K562 (cell line): ENCODE data around the gene IFIT5. TPM values are rescaled to one million over a fixed set of nuclear protein-coding genes. Genes with fewer than 3 reads are reported as not detected.
"Not testable (repeated sequence)": the region's sequence is repeated elsewhere in the genome, so short reads cannot be mapped to it uniquely, and the experiment has no call there.

Experiments used
- ATAC-seq: fragments of 200-7000 bp; cut with Tn5 transposase; 3 replicates; pipeline ENCODE4 v1.9.1; 2020; ENCODE audit warnings: moderate library complexity
- BruUV-seq: library from RNA; stranded (reverse); fragments of 400-500 nt; replicated peaks from 2 replicates; lab custom pipeline; 2021; lab: Mats Ljungman, UMichigan
- CTCF ChIA-PET: fragments of 300-600 bp; formaldehyde crosslinking; extraction: SDS; loops from one replicate; lab custom pipeline; 2021; ENCODE audit warnings: low intra/inter-chr PET ratio; lab: Yijun Ruan, JAX
- POLR2A ChIA-PET: fragments of 300-600, 350-650 bp; sonication (Branson Sonifier 250); formaldehyde crosslinking; extraction: SDS; loops from one replicate; lab custom pipeline; 2021; ENCODE audit warnings: antibody characterized with exemption, inconsistent platforms; lab: Yijun Ruan, JAX
- DNase-seq, 4 experiments: peaks; one replicate each; pipeline versions ENCODE4 v3.0.0 to v3.0.0-alpha.2; 2011 to 2018; ENCODE audit warnings: low spot score in 3 of 4, mixed read lengths in 3 of 4; ENCODE audit errors: extremely low read depth in 1 of 4
- FAIRE-seq: peaks from 2 replicates; lab custom pipeline; 2011; peaks lifted over from hg19 to GRCh38; lab: Jason Lieb, UNC
- H2AFZ ChIP-seq: 2 replicates; pipeline ENCODE4 v1.6.0; 2011; ENCODE audit warnings: low read depth, low read length, control low read depth, inconsistent platforms
- H3K27ac ChIP-seq: fragments of 200-600 bp; 3 replicates; pipeline ENCODE4 v1.8.0; 2011; ENCODE audit warnings: low read depth, mild to moderate bottlenecking, control low read depth, inconsistent platforms, low read length, moderate library complexity, mixed read lengths; ENCODE audit errors: extremely low read depth
- H3K27me3 ChIP-seq, 2 experiments: fragments of 300-600 bp in 1 of 2; 2 replicates in 1 of 2; 3 replicates in 1 of 2; pipeline versions ENCODE4 v1.6.0 to v1.8.0; 2011; ENCODE audit warnings: inconsistent platforms in 2 of 2, low read length in 2 of 2, mild to moderate bottlenecking in 1 of 2, mixed read lengths in 1 of 2, moderate library complexity in 1 of 2; ENCODE audit not compliant: control insufficient read depth in 2 of 2, insufficient read depth in 2 of 2
- H3K36me3 ChIP-seq: fragments of 300-600 bp; 3 replicates; pipeline ENCODE4 v1.8.0; 2011; ENCODE audit warnings: mild to moderate bottlenecking, low read length, inconsistent platforms; ENCODE audit not compliant: control insufficient read depth, insufficient read depth
- H3K4me1 ChIP-seq, 2 experiments: fragments of 200-600 bp in 1 of 2; replicated peaks in 1 of 2; 2 replicates in 1 of 2; 3 replicates in 1 of 2; pipeline versions ENCODE4 v1.5.1 to v1.8.0; 2011; ENCODE audit warnings: inconsistent platforms in 2 of 2, low read length in 2 of 2, mild to moderate bottlenecking in 1 of 2, mixed read lengths in 1 of 2, moderate library complexity in 1 of 2; ENCODE audit not compliant: control insufficient read depth in 2 of 2, insufficient read depth in 2 of 2
- H3K4me2 ChIP-seq: 2 replicates; pipeline ENCODE4 v1.6.1; 2011; ENCODE audit warnings: low read length, control low read depth, inconsistent platforms, mixed read lengths; ENCODE audit not compliant: insufficient read depth
- H3K4me3 ChIP-seq: fragments of 200-600 bp; sonication (generic), shearing (Covaris generic); 2 replicates; pipeline ENCODE4 v1.5.1; 2016; ENCODE audit warnings: control low read depth, inconsistent platforms
- H3K79me2 ChIP-seq: fragments of 200-600 bp; 3 replicates; pipeline ENCODE4 v1.8.0; 2011; ENCODE audit warnings: low read length, inconsistent platforms; ENCODE audit not compliant: control insufficient read depth, insufficient read depth
- H3K9ac ChIP-seq, 2 experiments: 2 replicates each; pipeline versions ENCODE4 v1.6.0 to v1.6.1; 2011; ENCODE audit warnings: low read depth in 2 of 2, low read length in 2 of 2, control low read depth in 1 of 2, inconsistent platforms in 1 of 2, mild to moderate bottlenecking in 1 of 2, mixed read lengths in 1 of 2; ENCODE audit not compliant: insufficient read depth in 1 of 2
- H3K9me1 ChIP-seq: one replicate; pipeline ENCODE4 v1.6.0; 2011; ENCODE audit warnings: inconsistent platforms, mild to moderate bottlenecking, low read length, moderate library complexity; ENCODE audit not compliant: control insufficient read depth, insufficient read depth
- H3K9me3 ChIP-seq: replicated peaks from 2 replicates; pipeline ENCODE4 v1.5.1; 2011; ENCODE audit warnings: low read depth, low read length, inconsistent platforms; ENCODE audit not compliant: control insufficient read depth, insufficient read depth
- H4K20me1 ChIP-seq: replicated peaks from 2 replicates; pipeline ENCODE4 v1.6.1; 2011; ENCODE audit warnings: low read length, inconsistent platforms, mixed read lengths; ENCODE audit not compliant: control insufficient read depth, insufficient read depth
- AFF4 ChIP-seq: sonication (generic); formaldehyde crosslinking; IDR thresholded peaks from 2 replicates; pipeline ENCODE4 v1.8.0; 2023; ENCODE audit warnings: mild to moderate bottlenecking, missing genetic modification reagents
- HMGN3 ChIP-seq: IDR thresholded peaks from 2 replicates; pipeline ENCODE4 v1.6.1; 2011; ENCODE audit warnings: borderline replicate concordance, low read depth, mild to moderate bottlenecking, mixed read lengths, low read length; ENCODE audit not compliant: insufficient read length; ENCODE audit errors: extremely low read depth
- KAT2B ChIP-seq: IDR thresholded peaks from one replicate; pipeline ENCODE4 v1.6.1; 2012; ENCODE audit warnings: low read depth, mild to moderate bottlenecking, control low read depth, inconsistent platforms, low read length, moderate library complexity
- PTBP1 ChIP-seq: fragments of 200-400 bp; formaldehyde crosslinking; IDR thresholded peaks from 2 replicates; pipeline ENCODE4 v1.6.1; 2017; ENCODE audit warnings: low read depth, low read length
- RBM39 ChIP-seq: fragments of 200-400 bp; formaldehyde crosslinking; optimal IDR thresholded peaks from 2 replicates; pipeline ENCODE3; 2018; ENCODE audit warnings: low read depth, low read length
- YY1 ChIP-seq, 3 experiments: IDR thresholded peaks; 2 replicates each; pipeline ENCODE4 v1.6.1; 2011; ENCODE audit warnings: low read length in 2 of 3, mild to moderate bottlenecking in 2 of 3, moderate library complexity in 2 of 3, borderline replicate concordance in 1 of 3, control low read depth in 1 of 3, low read depth in 1 of 3; ENCODE audit not compliant: insufficient read depth in 3 of 3, insufficient replicate concordance in 2 of 3, control insufficient read depth in 1 of 3, insufficient read length in 1 of 3; ENCODE audit errors: extremely low read depth in 1 of 3
- ZBTB7A ChIP-seq: IDR thresholded peaks from 2 replicates; pipeline ENCODE4 v1.6.1; 2011; ENCODE audit warnings: low read depth, mild to moderate bottlenecking, low read length, moderate library complexity, borderline replicate concordance; ENCODE audit not compliant: control insufficient read depth
- ZFP30 ChIP-seq: fragments of 250-450 bp; sonication (Bioruptor Pico); IDR thresholded peaks from 2 replicates; pipeline ENCODE4 v1.8.0; 2022; ENCODE audit warnings: moderate library complexity, mild to moderate bottlenecking, inconsistent platforms, borderline replicate concordance
- ZNF3 ChIP-seq: fragments of 250-450 bp; sonication (Bioruptor Pico); IDR thresholded peaks from 2 replicates; pipeline ENCODE4 v1.5.0; 2021; ENCODE audit warnings: mild to moderate bottlenecking, moderate library complexity
- ZSCAN29 ChIP-seq: fragments of 450-650 bp; IDR thresholded peaks from 2 replicates; pipeline ENCODE4 v1.6.1; 2017
- WGBS: fragments of 100-300 bp; shearing (Covaris generic); methylation state at CpG from one replicate; pipeline ENCODE4 v1.1.6; 2016; ENCODE audit warnings: low coverage, mixed read lengths; ENCODE audit not compliant: insufficient coverage; ENCODE audit errors: missing lambda C conversion rate; 5-methylcytosine and 5-hydroxymethylcytosine counted together
- in situ Hi-C: fragments of 300-500 bp; cut with MboI; formaldehyde crosslinking; loops from 4 replicates; pipeline ENCODE4 v1.15.0; 2018; ENCODE audit warnings: inconsistent platforms, mixed read lengths
- intact Hi-C: fragments of 100-400 bp; cut with micrococcal nuclease; formaldehyde crosslinking; loops from 2 replicates; pipeline ENCODE4 v1.14.2; 2022
- polyA plus RNA-seq, 8 experiments: library from polyadenylated mRNA; depleted of rRNA in 4 of 8; stranded (reverse) in 5 of 8; unstranded in 3 of 8; fragments of >200 nt; fragmentation: Nextera tagmentation in 2 of 8; fragmentation: Illumina TruSeq in 1 of 8; extraction: Ambion mirVana in 2 of 8; extraction: Trizol in 1 of 8; gene quantifications; 2 replicates each; pipeline versions ENCODE4 v1.2.1 to v1.2.3, GENCODE V29; 2011 to 2014; ENCODE audit warnings: inconsistent platforms in 1 of 8, missing spikeins in 1 of 8
- total RNA-seq, 7 experiments: library from RNA; depleted of rRNA in 6 of 7; stranded (reverse); fragments of >200 nt in 6 of 7; fragmentation: Illumina TruSeq in 2 of 7; extraction: Trizol in 2 of 7; gene quantifications; 2 replicates each; pipeline versions ENCODE4 v1.2.1 to v1.2.3, GENCODE V29; 2011 to 2021; ENCODE audit warnings: low replicate concordance in 1 of 7

IFIT5 gene
- total and polyA plus RNA-seq, 9 of the 15 experiments (the other 6 are each of a cell fraction or from before 2014, with no cell fraction given), result 0.04 to 0.11 (median 0.06) TPM; not detected in 5

- H3K9me3 ChIP-seq, H3K36me3 ChIP-seq, H3K27me3 ChIP-seq, H3K79me2 ChIP-seq, H3K9ac ChIP-seq, H3K27ac ChIP-seq, H4K20me1 ChIP-seq, CTCF ChIA-PET, ATAC-seq, H3K9me1 ChIP-seq, FAIRE-seq, POLR2A ChIA-PET, intact Hi-C loops, H3K4me2 ChIP-seq, BruUV-seq, H2AFZ ChIP-seq, H3K4me1 ChIP-seq, DNase-seq, H3K4me3 ChIP-seq: not testable (repeated sequence)
- 5% methylated on average over 6 of the region's 7 CpGs for WGBS
- in situ Hi-C loops, result loop anchor here (25.0 kb wide), 1 partner anchor 1417 kb away; the partner anchor contains the start of genes HTR7 and RPP30
Measured at GRCh38 chr10:89444819-89445218, 30.5 kb downstream of the IFIT5 start.

GRCh38 chr10:89450901-89451300 lies 36.5 kb downstream of the IFIT5 start:
- in situ Hi-C loops (no loop called here), intact Hi-C loops (no loop called here)
- Histone ChIP-seq H3K9me3 (no peaks in the 10 kb centered on the region), H3K36me3 (no peaks in the 10 kb centered on the region), H3K27me3 (peaks cover 0 to 4% of the 10 kb centered on the region in 2 experiments; a peak in 2 of 5 replicates), H2AFZ (no peak overlapping the region), H3K9me1 (no peaks in the 10 kb centered on the region)
- ChIA-PET POLR2A (no interaction called here), CTCF (no interaction called here)
- BruUV-seq, result no TSS peak
- no peak for FAIRE-seq
- TF ChIP-seq RBM39 (no peak), ZNF3 (CRISPR knock-in tag) (no peak), ZSCAN29 (no peak), YY1 (IDR thresholded peaks at IDR 0.05; ENCODE audit: borderline replicate concordance in 1 of 3, control insufficient read depth in 1 of 3, extremely low read depth in 1 of 3, insufficient read depth in 3 of 3, insufficient read length in 1 of 3, insufficient replicate concordance in 2 of 3, low read depth in 1 of 3, low read length in 2 of 3) (no peak), ZBTB7A (no peak), HMGN3 (no peak), KAT2B (no peak), PTBP1 (no peak), AFF4 (CRISPR knock-in tag) (no peak), ZFP30 (no peak)
- TF ChIP-seq, all 486 proteins: peak for 0
- DNase-seq (no peak), ATAC-seq (no peak)
- no peaks in the 10 kb centered on the region for H3K79me2 ChIP-seq
- no peaks in the 10 kb centered on the region for H4K20me1 ChIP-seq
- H3K27ac ChIP-seq, result no peak overlapping the region
- H3K4me3 ChIP-seq, result no peak overlapping the region
- H3K9ac ChIP-seq, result no peak overlapping the region
- H3K4me1 ChIP-seq, result no peaks in the 10 kb centered on the region
- WGBS, result 0% methylated on average over 2 of the region's 2 CpGs
- H3K4me2 ChIP-seq, result no peak overlapping the region
